ENCODE results near the gene DUSP12. TPM values are rescaled to one million over a fixed set of nuclear protein-coding genes. Genes with fewer than 3 reads are reported as not detected.

DUSP12 gene
- total and polyA plus RNA-seq, 9 of the 15 experiments (the other 6 are each of a cell fraction or from before 2014, with no cell fraction given), result 10.4 to 81.4 (median 43.6) TPM

- no peak for TF ChIP-seq ZNF512 (tag; IDR thresholded peaks at IDR 0.05)
- no peak for TF ChIP-seq MTA3 (IDR thresholded peaks at IDR 0.05; ENCODE audit: borderline replicate concordance)
- no peak for TF ChIP-seq PTBP1 (IDR thresholded peaks at IDR 0.05; ENCODE audit: low read depth, low read length)
- TF ChIP-seq ID3 (CRISPR knock-in tag; IDR thresholded peaks at IDR 0.05), result no peak
- no peak for TF ChIP-seq ID3 (tag; IDR thresholded peaks at IDR 0.05)
- no peak for TF ChIP-seq MECOM (CRISPR knock-in tag; IDR thresholded peaks at IDR 0.05)
- TF ChIP-seq SNIP1 (IDR thresholded peaks at IDR 0.05; ENCODE audit: low read depth), result no peak
- TF ChIP-seq BMI1 (IDR thresholded peaks at IDR 0.05; ENCODE audit: low read length), result no peak
- TF ChIP-seq PHB (CRISPR knock-in tag; IDR thresholded peaks at IDR 0.05), result no peak
- TF ChIP-seq ZNF764 (CRISPR knock-in tag; IDR thresholded peaks at IDR 0.05; ENCODE audit: low read depth), result no peak
- no peak for TF ChIP-seq STAG1 (CRISPR knock-in tag; IDR thresholded peaks at IDR 0.05; ENCODE audit: borderline replicate concordance)
- no peak for TF ChIP-seq ZNF165 (CRISPR knock-in tag; IDR thresholded peaks at IDR 0.05; ENCODE audit: borderline replicate concordance)
- no peak for TF ChIP-seq PCBP2 (IDR thresholded peaks at IDR 0.05; ENCODE audit: low read depth, low read length, poor library complexity, severe bottlenecking)
- TF ChIP-seq ZNF384 (IDR thresholded peaks at IDR 0.05; ENCODE audit: low read depth, low read length), result no peak
- no peak for TF ChIP-seq ARNT (IDR thresholded peaks at IDR 0.05)
- TF ChIP-seq BRCA1 (IDR thresholded peaks at IDR 0.05), result no peak
- no peak for TF ChIP-seq BRCA1 (CRISPR knock-in tag; IDR thresholded peaks at IDR 0.05)
Measured at GRCh38 chr1:161803181-161803580, 53.6 kb downstream of the DUSP12 start (continued).
